GM21529 (cell line): ENCODE measurements around the gene VRK1.

Experiments used
- ATAC-seq: cut with Tn5 transposase; IDR thresholded peaks from one replicate; pipeline ENCODE4 v1.9.1; 2021; ENCODE audit not compliant: unreplicated experiment

VRK1 gene

DNA sequence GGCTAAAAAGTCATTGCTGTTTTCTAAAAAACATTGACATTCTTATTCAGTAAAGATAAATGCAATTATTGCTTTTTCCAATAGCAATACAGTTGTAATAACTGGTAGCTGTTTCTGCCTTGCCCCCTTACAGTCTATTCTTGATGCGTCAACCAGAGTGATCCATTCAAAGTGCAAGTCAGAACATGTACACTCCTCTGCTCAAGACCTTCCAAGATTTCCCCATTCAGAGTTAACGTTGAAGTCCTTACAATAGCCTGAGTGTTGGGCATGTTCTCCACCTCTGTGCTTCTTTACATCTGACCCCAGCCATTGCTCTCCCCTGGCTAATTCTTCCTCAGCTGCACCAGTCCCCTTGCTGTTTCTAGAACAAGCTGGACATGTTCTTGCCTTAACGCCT is 24.3 kb downstream of the VRK1 start:
- ATAC-seq: no peak

DNA sequence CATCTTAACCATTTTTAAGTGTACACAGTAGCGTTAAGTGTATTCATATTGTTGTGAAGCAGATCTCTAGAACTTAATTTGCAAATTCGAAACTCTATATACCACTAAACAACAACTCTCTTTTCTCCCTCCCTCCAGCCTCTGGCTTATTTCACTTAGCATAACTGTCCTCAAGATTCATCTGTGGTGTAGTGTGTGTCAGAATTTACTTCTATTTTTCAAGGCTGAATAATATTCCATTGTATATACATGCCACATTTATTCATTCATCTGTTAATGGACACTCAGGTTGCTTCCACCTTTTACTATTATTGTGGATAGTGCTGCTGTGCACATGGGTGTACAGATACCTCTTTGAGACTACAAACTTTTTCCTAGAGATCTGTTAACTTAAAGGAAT is 26.5 kb downstream of the VRK1 start:
- ATAC-seq: no peak

DNA sequence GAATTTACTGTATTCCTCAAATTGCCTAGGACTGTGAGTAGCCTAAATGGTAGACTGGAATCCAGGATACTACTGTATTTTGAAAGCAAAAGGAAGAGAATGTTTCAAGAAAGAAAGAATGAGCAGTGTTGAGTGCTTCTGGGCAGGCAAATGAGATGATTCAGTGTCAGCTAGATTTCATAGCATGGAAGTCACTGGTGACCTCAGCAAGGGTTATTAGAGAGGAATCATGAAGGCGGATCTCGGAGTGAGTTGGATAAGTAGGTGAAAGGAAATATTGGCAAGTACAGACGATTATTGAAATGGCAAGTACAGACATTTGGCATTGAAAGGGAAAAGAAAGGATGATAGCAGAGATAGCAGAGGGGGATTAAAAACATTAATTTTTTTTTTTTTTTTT is 27.1 kb downstream of the VRK1 start:
- no peak for ATAC-seq

DNA sequence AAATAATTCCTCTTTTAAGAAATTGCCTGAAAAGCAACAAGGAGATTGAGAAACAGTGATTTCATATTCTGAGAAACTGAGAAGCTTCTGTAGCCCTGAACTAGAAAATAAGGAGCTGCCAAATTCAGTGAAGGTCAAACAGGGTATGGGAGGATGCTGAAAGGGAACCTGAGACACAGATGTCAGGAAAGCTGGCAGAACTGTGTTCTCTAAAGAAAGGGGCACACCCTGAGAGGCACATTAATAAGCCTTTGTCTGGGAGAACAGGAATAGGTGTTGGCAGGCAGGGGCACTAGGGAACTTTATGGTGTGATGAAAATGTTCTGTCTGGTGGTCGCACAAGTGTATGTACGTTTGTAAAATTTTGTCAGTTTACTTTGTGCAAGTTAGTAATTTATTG is 29.6 kb downstream of the VRK1 start:
- no peak for ATAC-seq

DNA sequence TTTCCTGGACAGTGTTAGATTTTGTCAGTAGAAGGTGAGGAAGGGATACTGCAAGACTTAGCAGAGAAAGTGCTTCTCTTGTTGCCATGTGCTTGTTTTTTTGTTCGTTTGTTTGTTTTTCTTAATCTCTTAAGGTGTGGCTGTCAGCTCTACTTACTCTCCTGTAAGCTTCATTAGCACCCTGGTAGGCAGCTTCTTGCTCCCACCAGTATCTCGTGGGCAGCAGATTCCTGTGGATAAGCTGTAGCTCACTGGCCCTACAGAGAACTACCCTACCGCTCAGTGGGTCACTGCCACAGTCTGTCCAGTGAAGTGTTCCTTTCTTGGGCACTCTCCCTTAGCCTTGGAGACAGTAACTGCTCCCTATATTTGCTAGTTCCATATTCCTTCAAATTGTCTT is 30.1 kb downstream of the VRK1 start:
- no peak for ATAC-seq

DNA sequence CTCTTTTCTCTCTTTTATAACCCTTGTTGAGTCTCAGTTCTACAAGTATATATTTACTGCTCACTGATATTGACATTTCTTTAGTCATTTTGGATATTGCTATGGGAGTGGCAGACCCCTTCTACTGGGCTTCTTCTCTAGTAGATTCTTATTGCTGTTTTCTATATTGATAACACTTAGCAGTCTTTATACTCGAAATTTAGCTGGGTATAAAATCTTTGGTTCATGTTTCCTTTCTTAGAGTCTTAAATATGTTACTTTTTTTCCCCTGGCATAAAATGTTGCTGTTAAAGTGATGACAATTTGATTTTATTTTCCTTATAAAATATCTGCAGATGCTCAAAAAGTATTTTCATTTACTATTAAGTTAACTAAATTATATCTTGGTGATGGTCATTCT is 32.6 kb downstream of the VRK1 start:
- ATAC-seq: no peak

DNA sequence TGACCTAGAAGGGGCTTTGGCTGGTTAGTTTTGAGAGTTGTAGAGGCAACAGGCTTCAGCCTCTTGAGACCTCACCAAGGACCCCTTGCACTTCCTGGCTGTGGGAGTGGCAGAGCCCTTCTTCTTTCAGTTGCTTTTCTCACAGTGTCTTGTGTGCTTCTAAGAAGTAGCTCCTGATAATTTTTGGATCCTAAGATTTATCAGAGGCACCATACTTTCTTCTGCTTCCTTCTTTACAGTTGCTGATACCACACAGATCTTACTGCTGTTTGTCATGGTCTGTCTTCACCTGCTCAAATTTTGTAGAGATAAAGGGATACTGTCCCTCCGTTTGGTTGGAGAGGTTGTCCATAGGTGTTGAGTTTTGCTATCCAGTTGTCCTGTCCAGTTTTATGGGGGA is 33.8 kb downstream of the VRK1 start:
- no peak for ATAC-seq

DNA sequence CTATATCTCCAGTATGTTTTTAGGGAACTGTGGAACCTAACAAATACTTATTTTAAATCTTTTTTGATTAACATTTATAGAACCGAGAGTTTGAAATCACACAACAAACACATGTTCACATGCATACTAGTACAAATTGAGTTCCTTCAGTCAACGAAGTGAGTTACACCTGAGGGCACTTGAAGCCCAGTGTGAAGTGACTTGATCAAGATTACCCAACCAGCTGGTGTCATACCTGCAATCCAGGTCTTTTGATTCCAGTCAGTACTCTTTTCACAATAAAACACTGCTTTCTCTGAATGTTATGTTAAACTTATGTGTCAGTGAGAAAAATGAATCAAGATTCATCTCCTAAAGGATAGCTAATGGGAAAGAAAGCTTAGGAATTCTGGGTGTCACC is 35.2 kb downstream of the VRK1 start:
- no peak for ATAC-seq

DNA sequence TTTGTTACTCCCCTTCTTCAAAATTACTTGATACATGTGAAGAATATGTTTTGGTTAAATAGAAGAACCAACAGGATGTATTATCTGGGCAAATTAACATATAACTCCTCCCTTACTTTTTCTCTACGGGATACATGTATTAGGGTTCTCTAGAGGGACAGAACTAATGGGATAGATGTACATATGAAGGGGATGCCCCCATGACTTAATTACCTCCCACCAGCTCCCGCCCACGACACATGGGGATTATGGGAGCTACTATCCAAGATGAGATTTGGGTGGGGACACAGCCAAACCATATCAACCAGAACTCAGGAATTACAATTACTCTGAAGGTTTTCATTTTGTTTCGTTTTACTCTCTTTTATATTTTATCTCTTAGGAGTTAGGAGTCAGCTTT is 41.3 kb downstream of the VRK1 start:
- ATAC-seq: no peak

DNA sequence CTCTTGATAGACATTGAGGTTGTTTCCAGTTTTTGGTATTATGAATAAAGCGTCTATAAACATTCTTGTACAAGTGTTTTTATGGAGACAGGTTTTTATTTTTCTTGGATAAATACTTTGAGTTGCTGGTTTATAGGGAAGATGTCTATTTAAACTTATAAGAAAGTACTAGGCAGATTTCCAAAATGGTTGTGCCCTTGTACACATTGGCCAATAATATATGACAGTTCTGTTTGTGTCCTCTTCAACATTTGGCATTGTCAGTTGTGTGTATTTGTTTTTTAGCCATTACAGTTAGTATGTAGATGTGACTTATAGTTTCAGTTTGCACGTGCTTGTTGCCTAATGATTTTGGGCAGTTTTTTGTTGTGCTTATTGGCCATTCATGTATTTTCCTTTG is 42.1 kb downstream of the VRK1 start:
- ATAC-seq: no peak

DNA sequence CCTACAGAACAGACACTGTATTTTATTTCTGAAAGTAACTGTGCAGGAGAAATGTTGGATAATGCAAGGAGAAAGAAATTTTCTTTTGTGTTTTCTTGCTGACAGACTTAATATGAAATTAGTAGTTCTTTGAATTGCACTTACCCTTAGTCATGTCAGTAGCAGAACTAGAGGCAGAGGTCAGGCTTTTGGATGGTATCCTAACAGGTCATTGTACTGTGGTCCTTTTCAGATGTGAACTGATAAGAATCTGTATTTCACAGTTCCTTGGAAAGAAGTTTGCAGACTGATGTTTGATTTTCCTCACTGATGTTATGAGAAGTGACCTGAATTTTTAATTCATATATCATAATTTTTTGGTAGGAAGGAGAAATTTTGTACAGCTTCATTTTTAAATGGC is 46.0 kb downstream of the VRK1 start:
- ATAC-seq: no peak

DNA sequence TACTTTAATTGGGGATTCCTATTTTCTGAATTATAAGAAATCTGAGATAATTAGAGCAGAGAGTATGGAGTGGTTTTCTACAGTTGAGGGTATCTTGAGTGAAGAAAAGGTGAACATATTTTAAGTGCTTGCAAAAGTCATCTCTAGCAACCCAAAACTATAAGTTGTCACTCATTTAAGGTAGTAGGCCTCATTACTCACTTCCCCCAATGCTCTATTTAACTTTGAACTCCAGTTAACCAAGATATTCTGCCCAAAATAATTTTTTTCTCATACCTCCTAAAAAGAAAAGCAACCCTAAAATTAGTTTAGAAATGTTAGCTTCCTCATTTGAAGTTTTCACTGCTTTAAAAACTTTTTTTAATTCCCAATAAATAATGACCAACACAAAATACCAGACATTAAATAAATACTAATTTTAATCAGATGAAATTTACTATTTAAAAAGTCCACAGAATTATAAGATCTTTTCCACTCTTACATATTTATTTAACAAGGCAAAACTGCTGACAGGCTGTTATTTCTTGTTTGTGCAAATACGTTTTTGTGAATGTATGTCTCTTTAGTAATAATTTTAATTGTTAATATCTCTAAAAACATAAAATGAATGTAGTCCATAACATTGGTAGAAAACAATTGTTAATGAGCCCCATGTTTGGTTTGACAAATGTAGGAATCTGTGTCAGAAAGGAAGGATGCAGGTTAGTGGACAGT is 47.8 kb downstream of the VRK1 start:
- no peak for ATAC-seq

DNA sequence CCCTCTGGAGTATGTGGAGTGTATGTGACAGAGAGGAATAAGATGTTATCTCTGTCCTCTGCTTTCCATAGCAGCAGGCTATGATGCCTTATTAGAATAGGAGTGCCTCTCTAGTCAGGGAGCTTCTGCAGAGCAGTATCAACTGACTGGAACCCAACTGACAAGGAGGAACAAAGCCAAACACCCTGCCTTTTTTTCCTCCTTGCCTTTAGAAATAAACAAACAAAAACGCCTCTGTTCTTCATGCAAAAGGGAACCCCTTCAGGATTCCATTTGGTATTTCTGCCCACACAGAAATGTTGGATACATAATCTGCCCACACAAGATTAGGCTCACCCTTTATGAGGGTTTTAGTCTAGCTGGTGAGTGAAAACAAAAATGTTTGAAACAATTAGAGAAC is 50.3 kb downstream of the VRK1 start:
- no peak for ATAC-seq

DNA sequence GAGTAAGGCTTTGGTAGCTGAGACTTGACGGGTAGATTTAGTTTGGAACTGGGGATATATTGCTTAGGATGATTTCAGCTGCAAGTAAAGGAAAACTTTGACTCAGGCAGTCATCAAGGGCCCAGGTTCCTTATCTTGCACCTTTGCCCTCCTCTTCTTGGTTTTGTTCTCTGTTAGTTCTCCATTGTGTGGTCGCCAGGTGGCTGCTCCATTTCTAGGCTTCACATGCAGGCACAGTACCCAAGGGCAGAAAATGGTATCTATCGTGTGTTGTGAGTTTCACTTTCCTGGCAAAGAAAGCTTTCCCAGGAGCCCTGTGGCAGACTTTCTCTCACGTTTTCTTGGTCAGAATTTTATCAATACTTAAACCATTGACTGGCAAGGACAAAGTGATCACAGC is 50.8 kb downstream of the VRK1 start:
- ATAC-seq: no peak

DNA sequence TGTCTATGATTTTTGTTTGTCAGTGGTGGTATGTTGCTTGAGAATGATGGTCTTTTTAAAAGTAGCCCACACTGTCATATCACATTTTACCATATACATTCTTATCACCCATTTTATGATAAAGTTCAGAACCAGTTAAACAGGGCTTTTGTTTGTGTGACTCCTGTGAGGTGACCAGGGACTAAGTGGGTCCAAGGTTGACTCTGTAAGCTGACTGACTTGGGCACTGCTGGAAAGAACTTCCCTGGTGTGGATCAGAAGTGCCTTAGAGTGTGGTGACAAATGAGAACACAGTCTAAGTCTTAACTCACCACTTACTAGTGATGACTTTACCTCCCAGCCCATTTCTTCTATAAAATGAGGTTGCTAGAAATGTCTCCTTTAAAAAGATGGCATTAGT is 52.6 kb downstream of the VRK1 start:
- no peak for ATAC-seq

DNA sequence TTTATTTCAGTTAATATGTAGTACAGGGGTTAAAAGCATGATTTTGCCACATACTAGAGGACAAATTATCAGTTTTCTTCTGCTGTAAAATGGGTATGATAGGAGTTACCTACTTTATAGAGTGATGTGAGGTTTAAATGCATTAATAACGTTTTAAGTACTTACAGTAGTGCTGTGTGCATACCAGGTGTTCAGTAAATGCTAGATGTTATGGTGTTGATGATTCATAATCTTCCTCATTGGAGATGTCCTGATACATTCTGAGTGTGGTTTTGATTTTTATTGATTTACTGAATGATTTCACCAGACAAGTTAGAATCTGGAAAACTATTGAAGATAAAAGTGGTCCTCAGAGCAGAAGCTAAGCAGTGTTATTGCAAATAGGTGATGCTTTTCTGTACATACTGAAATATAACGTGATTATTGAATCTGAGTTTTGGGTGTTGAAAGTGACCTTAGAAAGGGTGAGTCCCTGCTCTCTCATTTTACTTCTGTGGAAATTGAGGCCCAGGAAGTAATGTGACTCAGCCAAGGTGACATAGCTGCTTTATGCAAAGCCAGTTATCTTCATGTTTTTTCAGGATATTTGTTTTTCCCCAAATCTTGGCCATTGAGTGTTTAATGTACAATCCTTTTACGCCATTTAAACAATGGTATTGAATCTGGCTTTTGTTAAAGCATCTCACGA is 54.7 kb downstream of the VRK1 start:
- no peak for ATAC-seq

DNA sequence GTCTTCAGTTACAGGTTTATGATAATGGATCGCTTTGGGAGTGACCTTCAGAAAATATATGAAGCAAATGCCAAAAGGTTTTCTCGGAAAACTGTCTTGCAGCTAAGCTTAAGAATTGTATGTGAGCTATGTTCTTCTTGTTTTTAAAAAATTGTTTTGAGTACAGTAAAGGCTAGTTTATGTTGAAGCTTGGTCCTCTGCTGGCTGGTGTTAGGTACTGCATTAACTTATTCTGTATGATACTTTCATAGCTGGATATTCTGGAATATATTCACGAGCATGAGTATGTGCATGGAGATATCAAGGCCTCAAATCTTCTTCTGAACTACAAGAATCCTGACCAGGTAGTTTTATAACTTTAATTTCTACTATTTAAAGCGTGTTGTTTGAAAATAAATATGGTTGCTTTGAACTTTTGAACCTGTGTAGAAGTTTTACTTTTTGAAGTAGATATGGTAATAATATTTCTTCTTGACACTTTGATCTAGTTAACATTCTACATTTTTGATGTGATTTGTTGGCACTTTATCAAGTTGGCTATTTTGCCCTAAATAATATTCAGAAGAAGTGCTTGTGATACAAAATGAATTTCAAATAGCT is 55.7 kb downstream of the VRK1 start:
- ATAC-seq: peak; percentile 68

DNA sequence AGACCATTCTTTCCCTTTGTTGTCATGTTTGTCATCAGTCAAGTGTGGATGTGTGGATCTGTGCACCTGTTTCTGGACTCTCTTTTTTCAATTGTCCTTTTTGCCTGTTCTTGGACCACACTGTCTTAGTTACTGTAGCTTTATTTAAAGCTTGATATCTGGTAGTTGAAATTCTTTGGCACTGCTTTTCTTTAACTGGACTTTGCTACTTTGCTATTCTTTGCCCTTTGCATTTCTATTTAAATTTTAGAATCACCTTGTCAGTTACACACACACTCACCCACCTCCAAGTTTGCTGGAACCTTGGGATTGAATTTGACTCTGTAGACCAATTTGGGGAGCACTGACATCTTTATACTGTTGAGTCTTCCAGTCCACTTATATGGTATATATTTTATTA is 61.5 kb downstream of the VRK1 start:
- no peak for ATAC-seq

DNA sequence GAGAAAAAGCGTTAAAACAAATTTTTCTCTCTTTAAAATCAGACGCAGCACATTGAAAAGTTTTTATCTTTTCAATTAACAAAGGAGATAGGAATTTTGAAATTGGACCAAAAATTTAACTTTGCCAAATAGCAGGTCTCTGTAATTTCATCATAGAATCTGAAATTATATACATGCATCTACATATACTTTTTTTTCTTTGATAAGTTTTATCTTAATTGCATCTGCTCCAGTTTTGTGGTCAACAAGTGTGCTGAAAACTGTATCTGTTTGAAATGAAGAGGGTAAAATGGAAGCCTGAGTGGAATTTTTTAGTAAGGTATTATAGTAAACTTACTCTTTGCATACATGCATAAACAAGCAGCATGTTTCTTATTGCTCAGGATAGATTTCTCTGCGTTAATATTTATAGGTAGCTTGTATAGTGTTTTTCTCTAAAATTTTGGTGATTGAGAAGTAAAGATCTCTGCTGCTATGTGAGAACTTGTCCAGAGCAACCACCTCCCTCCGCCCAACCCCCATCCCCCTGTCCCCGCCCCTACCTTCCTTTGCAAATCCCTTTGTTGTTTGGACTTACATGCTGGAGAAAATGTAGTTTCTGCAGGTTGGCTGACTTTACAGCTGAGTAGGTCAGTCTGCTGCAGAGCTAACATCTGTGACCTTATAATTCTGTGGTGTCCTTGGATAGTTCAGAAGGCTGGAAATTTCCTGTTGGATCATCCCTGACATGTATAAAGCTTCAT is 64.6 kb downstream of the VRK1 start:
- ATAC-seq: no peak

DNA sequence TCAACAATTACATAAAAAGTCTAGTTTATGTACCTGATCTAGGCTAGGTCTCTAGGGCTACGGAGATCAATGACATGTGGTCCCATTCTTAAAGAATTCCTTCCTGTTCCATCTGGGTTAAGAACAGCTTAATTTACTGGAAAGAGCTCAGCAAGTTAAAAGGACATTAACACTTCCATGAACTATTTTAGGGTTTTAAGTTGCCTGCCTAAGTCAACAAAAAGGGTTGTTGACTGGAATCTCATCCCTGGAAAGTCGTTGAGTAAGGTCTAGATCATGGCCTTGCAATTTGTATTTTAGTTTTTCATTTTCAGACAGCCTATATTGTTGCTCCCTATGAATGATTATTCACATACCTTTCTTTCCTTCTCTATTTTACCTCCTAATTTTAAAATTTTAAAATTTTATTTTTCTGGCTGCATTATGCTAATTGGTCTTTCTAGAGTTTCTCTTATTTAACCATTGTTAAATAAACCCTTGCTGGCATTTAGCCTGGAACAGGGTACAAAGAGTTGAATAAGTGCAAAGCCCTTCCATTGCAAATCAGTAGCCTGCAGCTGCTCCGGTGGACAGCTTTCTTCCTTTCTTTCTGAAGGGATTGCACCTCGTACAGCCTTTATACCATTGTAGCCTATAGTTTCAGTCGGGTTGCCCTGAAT is 66.3 kb downstream of the VRK1 start:
- ATAC-seq: no peak

DNA sequence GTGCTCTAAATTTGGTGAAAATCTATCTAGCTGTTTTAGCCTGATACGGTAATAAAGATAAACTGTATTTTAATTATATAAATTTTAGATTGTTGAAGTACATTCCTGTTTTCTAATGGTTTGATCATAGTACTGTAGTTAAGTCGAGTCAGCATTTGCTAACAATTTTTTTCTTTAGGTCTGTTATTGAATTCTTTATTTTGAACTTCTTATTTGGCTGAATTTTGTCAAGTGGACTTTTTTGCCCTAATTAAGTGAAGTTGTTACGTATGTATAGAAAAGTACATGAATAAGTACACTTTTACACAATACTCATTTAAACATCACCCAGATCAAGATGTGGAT is 66.8 kb downstream of the VRK1 start:
- no peak for ATAC-seq

DNA sequence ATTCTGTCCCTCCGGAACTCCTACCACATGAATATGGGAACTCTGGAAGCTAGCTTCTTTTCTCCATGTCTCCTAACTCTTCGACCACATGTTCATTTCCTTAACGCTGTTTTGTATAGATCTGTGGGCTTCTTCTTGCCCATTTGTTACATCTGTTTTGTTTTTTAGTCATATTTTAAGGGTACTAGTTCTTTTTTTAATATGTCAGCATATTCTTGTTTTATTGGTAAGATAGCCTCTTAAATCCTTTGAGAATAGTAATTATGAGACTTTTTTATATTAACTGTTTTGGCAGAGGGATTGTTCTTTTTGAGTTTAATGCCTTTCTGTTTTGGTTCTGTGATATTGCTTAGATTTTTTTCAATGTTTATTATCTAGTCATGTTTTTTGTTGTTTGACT is 70.5 kb downstream of the VRK1 start:
- no peak for ATAC-seq
